ENCODE measurements around the gene JMJD6.
A peak's percentile ranks its signal among the peaks of the same experiment; 100 is the strongest.

- no peak for TF ChIP-seq POLR2A (IDR thresholded peaks at IDR 0.05)
- peak; percentile 98 for TF ChIP-seq POLR2AphosphoS5 (IDR thresholded peaks at IDR 0.05)
- no peak for TF ChIP-seq CTCF (IDR thresholded peaks at IDR 0.05)
Observed at GRCh38 chr17:76671123-76671911, 55.1 kb downstream of the JMJD6 start.
